GM10847 (cell line): Measurements from ENCODE around the gene KCNMA1.

Experiments
- POLR2A ChIP-seq: IDR thresholded peaks from 2 replicates; pipeline ENCODE4 v1.6.1; 2011; ENCODE audit not compliant: insufficient read length; ENCODE audit errors: extremely low read depth

The KCNMA1 gene

GRCh38 chr10:77226452-77226851 is 411.2 kb downstream of the KCNMA1 start:
- no peak for TF ChIP-seq POLR2A

- TF ChIP-seq POLR2A: no peak
These were observed 411.6 kb downstream of the KCNMA1 start for GRCh38 chr10:77226020-77226419.

- TF ChIP-seq POLR2A: no peak
These were observed 413.8 kb downstream of the KCNMA1 start for GRCh38 chr10:77223526-77224460.

GRCh38 chr10:77220150-77220549 is 417.5 kb downstream of the KCNMA1 start:
- TF ChIP-seq POLR2A: no peak

GRCh38 chr10:77219046-77219445 is 418.6 kb downstream of the KCNMA1 start:
- no peak for TF ChIP-seq POLR2A

GRCh38 chr10:77214799-77215198 is 422.8 kb downstream of the KCNMA1 start:
- no peak for TF ChIP-seq POLR2A

- no peak for TF ChIP-seq POLR2A
These were observed 425.0 kb downstream of the KCNMA1 start for GRCh38 chr10:77212632-77213031.

GRCh38 chr10:77210645-77211044 is 427.0 kb downstream of the KCNMA1 start:
- TF ChIP-seq POLR2A: no peak

- TF ChIP-seq POLR2A: no peak
These were observed 428.8 kb downstream of the KCNMA1 start for GRCh38 chr10:77208684-77209256.

- no peak for TF ChIP-seq POLR2A
These were observed 429.8 kb downstream of the KCNMA1 start for GRCh38 chr10:77207828-77208185.

GRCh38 chr10:77207182-77207827 is 430.3 kb downstream of the KCNMA1 start:
- TF ChIP-seq POLR2A: no peak

- TF ChIP-seq POLR2A: no peak
These were observed 432.5 kb downstream of the KCNMA1 start for GRCh38 chr10:77205135-77205534.

GRCh38 chr10:77204171-77204570 is 433.4 kb downstream of the KCNMA1 start:
- no peak for TF ChIP-seq POLR2A

GRCh38 chr10:77202857-77203256 is 434.8 kb downstream of the KCNMA1 start:
- no peak for TF ChIP-seq POLR2A

- no peak for TF ChIP-seq POLR2A
These were observed 436.2 kb downstream of the KCNMA1 start for GRCh38 chr10:77201135-77202106.
